DND-41 (cell line): Measurements from ENCODE around the gene ATXN1.
"Not testable (repeated sequence)": the region's sequence is repeated elsewhere in the genome, so short reads cannot be mapped to it uniquely, and the experiment has no call there.

Experiments used
- ATAC-seq: fragments of 200-7000 bp; cut with Tn5 transposase; 3 replicates; pipeline ENCODE4 v1.9.1; 2021; ENCODE audit warnings: low read depth; ENCODE audit not compliant: insufficient read depth
- DNase-seq: peaks from one replicate; pipeline ENCODE4 v3.0.0-alpha.2; 2020
- H2AFZ ChIP-seq: 2 replicates; pipeline ENCODE4 v1.6.0; 2012; ENCODE audit warnings: low read depth, low read length
- H3K27ac ChIP-seq: 2 replicates; pipeline ENCODE4 v1.5.1; 2012; ENCODE audit warnings: low read length, inconsistent platforms
- H3K27me3 ChIP-seq: fragments of 200-600 bp; sonication (generic); 2 replicates; pipeline ENCODE4 v1.6.0; 2012; ENCODE audit warnings: low read length, mild to moderate bottlenecking, inconsistent platforms; ENCODE audit not compliant: insufficient read depth, poor library complexity
- H3K36me3 ChIP-seq: 2 replicates; pipeline ENCODE4 v1.5.1; 2012; ENCODE audit warnings: low read length, inconsistent platforms; ENCODE audit not compliant: insufficient read depth
- H3K4me1 ChIP-seq: 2 replicates; pipeline ENCODE4 v1.5.1; 2012; ENCODE audit warnings: mild to moderate bottlenecking, low read length; ENCODE audit not compliant: insufficient read depth
- H3K4me2 ChIP-seq: 2 replicates; pipeline ENCODE4 v1.6.0; 2012; ENCODE audit warnings: mild to moderate bottlenecking, moderate library complexity, low read length, inconsistent platforms; ENCODE audit not compliant: insufficient read depth
- H3K4me3 ChIP-seq, 2 experiments: fragments of 200-600 bp in 1 of 2; shearing (Covaris generic) in 1 of 2; 2 replicates each; pipeline ENCODE4 v1.5.1; 2012 to 2016; ENCODE audit warnings: inconsistent platforms in 2 of 2, low read length in 2 of 2, mild to moderate bottlenecking in 2 of 2, low read depth in 1 of 2, moderate library complexity in 1 of 2
- H3K79me2 ChIP-seq: 2 replicates; pipeline ENCODE4 v1.6.0; 2012; ENCODE audit warnings: low read length, inconsistent platforms; ENCODE audit not compliant: insufficient read depth
- H3K9ac ChIP-seq: 2 replicates; pipeline ENCODE4 v1.6.0; 2012; ENCODE audit warnings: low read depth, mild to moderate bottlenecking, inconsistent platforms, low read length, moderate library complexity
- H3K9me3 ChIP-seq: 2 replicates; pipeline ENCODE4 v1.5.1; 2012; ENCODE audit warnings: low read length, moderate library complexity, mild to moderate bottlenecking, inconsistent platforms; ENCODE audit not compliant: insufficient read depth, severe bottlenecking
- H4K20me1 ChIP-seq: 2 replicates; pipeline ENCODE4 v1.6.0; 2012; ENCODE audit warnings: low read length; ENCODE audit not compliant: insufficient read depth
- EZH2 ChIP-seq: IDR thresholded peaks from 3 replicates; pipeline ENCODE4 v1.6.1; 2012; ENCODE audit warnings: borderline replicate concordance, low read depth, mild to moderate bottlenecking, moderate library complexity, low read length, inconsistent platforms; ENCODE audit not compliant: severe bottlenecking
- TF ChIP-seq, protein P1 (sequence below): IDR thresholded peaks from 2 replicates; pipeline ENCODE4 v1.5.1; 2012; ENCODE audit warnings: borderline replicate concordance, low read length, moderate library complexity, mild to moderate bottlenecking; ENCODE audit not compliant: poor library complexity, severe bottlenecking; ENCODE audit errors: extremely low read depth

The ATXN1 gene

DNA sequence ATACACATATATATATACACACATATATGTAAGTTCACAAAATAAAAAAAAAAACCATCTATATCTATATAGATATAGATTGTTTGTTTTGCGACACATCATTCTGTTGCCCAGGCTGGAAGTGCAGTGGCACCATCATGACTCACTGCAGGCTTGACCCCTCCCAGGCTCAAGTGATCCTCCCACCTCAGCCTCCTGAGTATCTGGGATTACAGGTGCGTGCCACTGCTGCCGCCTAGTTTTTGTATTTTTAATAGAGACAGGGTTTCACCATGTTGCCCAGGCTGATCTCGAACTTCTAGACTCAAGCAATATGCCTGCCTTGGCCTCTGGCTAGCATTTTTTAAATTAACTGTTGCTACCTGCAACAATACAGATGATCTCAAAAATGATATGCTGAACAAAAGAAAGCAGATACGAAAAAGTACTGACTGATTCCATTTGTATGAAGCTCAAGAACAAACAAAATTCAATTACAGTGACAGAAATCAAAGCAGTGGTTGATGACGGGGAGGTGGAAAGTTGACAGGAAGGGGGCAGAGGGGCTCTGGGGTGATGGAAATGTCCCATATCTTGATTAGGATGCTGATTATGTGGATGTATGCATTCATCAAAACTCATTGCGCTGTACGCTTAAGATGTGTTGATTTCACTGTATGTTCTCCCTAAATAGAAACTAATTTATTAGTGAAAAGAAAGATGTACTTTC is 49.6 kb downstream of the ATXN1 start:
- Histone ChIP-seq H3K4me1 (no peaks in the 10 kb centered on the region), H3K79me2 (no peaks in the 10 kb centered on the region), H3K4me3 (no peak overlapping the region), H3K27ac (no peak overlapping the region), H3K36me3 (no peaks in the 10 kb centered on the region), H2AFZ (no peak overlapping the region), H3K27me3 (no peaks in the 10 kb centered on the region), H3K4me2 (no peak overlapping the region), H4K20me1 (no peaks in the 10 kb centered on the region), H3K9me3 (no peaks in the 10 kb centered on the region), H3K9ac (no peak overlapping the region)
- TF ChIP-seq, protein P1, sequence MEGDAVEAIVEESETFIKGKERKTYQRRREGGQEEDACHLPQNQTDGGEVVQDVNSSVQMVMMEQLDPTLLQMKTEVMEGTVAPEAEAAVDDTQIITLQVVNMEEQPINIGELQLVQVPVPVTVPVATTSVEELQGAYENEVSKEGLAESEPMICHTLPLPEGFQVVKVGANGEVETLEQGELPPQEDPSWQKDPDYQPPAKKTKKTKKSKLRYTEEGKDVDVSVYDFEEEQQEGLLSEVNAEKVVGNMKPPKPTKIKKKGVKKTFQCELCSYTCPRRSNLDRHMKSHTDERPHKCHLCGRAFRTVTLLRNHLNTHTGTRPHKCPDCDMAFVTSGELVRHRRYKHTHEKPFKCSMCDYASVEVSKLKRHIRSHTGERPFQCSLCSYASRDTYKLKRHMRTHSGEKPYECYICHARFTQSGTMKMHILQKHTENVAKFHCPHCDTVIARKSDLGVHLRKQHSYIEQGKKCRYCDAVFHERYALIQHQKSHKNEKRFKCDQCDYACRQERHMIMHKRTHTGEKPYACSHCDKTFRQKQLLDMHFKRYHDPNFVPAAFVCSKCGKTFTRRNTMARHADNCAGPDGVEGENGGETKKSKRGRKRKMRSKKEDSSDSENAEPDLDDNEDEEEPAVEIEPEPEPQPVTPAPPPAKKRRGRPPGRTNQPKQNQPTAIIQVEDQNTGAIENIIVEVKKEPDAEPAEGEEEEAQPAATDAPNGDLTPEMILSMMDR: no peak
- TF ChIP-seq EZH2: no peak
- ATAC-seq (no peak), DNase-seq (no peak)

DNA sequence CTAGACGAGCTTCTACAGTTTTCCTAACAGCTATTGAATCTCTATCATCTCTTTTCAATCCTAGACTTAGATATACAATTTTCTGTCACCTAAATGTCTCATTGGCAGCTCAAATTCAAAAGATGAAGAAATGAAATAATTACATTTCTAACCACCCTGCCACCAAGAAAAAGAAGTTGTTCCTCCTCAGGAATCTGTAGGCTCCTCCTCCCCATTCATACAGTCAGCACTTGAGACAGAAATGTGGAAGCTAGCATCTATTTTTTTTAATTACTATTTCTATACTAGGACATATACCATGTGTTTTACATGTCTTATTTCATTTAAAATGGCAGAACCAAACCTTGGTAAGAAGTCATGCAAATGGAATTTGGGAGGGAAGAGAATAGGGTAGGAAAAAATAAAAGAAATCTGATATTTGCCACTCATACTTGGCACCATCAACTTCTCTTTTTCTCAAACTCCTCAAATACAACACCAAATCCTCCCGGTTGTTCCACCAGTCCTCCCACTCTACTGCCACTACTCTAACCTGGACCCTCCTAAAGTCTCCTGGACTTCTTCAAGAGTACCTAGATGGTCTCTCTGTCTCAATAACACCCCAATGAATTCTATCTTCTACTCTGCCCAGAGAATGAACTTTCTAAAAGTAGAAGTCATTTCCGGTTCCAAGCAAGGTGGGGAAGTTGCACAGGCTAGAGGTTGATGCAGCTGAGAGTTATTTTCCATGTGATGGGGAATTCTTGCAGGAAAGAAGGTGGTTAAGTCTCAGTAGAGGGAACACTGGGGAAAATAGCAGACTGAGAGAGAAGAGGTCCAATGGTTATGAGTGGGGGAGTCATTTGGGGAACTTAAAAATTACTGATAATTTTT is 54.1 kb downstream of the ATXN1 start:
- Histone ChIP-seq H3K27me3 (no peaks in the 10 kb centered on the region), H4K20me1 (no peaks in the 10 kb centered on the region), H3K9me3 (no peaks in the 10 kb centered on the region), H3K27ac (no peak overlapping the region), H3K4me2 (no peak overlapping the region), H2AFZ (no peak overlapping the region), H3K79me2 (no peaks in the 10 kb centered on the region), H3K9ac (no peak overlapping the region), H3K4me1 (no peaks in the 10 kb centered on the region), H3K36me3 (no peaks in the 10 kb centered on the region), H3K4me3 (no peak overlapping the region)
- no peak for TF ChIP-seq EZH2
- TF ChIP-seq, protein P1: no peak
- DNase-seq (no peak), ATAC-seq (no peak)

DNA sequence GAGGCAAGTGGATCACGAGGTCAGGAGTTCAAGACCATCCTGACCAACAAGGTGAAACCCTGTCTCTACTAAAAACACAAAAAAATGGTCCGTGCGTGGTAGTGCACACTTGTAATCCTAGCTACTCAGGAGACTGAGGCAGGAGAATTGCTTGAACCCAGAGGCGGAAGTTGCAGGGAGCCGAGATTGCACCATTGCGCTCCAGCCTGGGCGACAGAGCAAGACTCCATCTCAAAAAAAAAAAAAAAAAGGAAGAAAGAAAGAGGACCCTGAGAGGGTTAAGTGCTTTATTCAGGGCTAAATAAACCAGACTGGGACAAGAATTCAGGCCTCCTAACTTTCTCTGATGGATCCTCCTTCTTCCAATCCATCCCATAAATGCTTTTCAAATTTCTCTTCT is 54.8 kb downstream of the ATXN1 start:
- H3K79me2 ChIP-seq, H3K27me3 ChIP-seq, H3K9ac ChIP-seq, H3K27ac ChIP-seq, H3K4me1 ChIP-seq, ATAC-seq, H2AFZ ChIP-seq, DNase-seq, H3K4me3 ChIP-seq, H4K20me1 ChIP-seq, H3K9me3 ChIP-seq, H3K36me3 ChIP-seq, H3K4me2 ChIP-seq: not testable (repeated sequence)

DNA sequence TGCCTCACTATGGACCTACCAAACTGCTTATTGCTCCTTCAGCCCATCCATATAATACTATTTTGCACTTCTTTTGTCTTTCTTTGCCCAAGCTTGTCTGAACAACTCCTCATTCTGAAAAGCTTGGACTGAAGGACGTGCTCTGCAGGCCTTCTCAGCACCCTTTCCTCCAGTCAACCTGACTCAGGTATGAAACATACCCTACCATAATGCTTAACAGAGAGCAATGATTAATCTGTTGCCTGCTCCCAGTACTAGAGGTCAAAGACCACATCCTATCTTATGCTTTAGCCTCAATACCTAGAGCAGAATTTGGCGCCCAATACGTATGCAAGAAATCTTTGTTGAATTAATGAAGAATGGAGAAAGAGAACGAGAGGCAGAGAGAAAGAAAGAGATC is 55.2 kb downstream of the ATXN1 start:
- H4K20me1 ChIP-seq: no peaks in the 10 kb centered on the region
- no peaks in the 10 kb centered on the region for H3K36me3 ChIP-seq
- ATAC-seq (no peak), DNase-seq (no peak)
- H3K27ac ChIP-seq: no peak overlapping the region
- no peak overlapping the region for H3K4me3 ChIP-seq
- H3K27me3 ChIP-seq: no peaks in the 10 kb centered on the region
- no peaks in the 10 kb centered on the region for H3K9me3 ChIP-seq
- TF ChIP-seq, protein P1: no peak
- no peak for TF ChIP-seq EZH2
- H3K4me1 ChIP-seq: no peaks in the 10 kb centered on the region
- no peaks in the 10 kb centered on the region for H3K79me2 ChIP-seq
- H2AFZ ChIP-seq: no peak overlapping the region
- H3K9ac ChIP-seq: no peak overlapping the region
- H3K4me2 ChIP-seq: no peak overlapping the region
